ENCODE measurements around the gene SEMA5A.
A peak's percentile ranks its signal among the peaks of the same experiment; 100 is the strongest.

The SEMA5A gene

DNA sequence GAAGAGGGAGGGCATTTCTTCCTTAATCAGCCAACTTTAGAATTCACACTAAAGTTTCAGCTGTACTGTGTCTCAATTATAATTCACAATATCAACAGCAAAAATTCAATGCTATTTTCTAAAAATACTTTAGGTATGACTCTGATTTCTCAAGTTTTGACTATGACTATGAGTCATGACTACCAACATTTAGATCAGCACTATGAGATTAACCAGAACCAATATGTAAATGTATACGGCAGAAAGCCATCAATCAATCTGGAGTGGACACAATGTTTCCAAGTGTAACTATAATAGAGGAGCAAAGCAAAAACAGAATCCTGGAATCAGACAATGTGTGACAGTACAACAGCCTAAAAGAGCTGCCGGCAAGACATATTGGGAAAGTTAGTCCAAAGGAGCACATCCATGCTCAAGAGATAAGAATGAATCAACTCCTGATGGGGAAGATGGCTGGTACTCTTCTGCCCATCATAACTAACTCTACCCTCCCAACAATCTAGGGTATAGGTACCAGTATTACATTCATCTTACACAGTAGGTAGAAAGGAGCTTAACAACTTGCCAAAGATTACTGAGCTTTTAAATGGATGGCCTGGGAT lies 294.4 kb downstream of the SEMA5A start:
- no peak for DNase-seq

DNA sequence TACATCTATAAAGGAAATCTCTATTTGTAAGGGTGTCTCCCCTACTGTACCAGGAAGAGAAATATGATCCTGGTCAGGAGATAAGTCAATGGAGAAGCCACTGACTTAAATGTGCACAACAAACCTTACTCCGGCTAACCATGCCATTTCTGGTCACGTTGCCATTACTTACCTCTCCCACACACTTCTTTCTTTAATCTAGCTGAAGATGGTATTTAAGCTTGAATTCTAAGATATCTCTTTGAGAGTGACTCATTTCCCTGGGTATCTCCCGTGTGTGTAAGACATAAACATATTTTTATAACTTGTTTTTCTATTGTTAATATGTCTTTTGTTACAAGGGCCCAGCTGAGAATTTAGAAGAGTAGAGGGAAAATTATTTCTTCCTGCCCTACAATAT lies 296.6 kb downstream of the SEMA5A start:
- DNase-seq: no peak

DNA sequence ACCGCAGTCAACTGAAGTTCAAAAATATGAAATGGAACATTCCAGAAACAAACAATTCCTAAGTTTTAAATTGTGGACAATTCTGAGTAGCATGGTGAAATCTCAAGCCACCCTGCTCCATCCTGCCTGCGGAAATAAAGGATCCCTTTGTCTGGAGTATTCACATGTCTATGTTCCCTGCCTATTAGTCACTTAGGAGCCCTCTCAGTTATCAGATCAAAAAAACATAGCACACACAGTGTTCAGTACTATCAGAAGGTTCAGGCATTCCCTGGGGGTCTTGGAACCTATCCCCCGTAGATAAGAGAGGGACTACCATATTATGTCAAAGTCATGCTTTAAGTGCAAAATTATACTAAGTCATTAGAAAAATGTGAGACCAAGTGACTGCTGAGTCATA lies 300.8 kb downstream of the SEMA5A start:
- no peak for DNase-seq

DNA sequence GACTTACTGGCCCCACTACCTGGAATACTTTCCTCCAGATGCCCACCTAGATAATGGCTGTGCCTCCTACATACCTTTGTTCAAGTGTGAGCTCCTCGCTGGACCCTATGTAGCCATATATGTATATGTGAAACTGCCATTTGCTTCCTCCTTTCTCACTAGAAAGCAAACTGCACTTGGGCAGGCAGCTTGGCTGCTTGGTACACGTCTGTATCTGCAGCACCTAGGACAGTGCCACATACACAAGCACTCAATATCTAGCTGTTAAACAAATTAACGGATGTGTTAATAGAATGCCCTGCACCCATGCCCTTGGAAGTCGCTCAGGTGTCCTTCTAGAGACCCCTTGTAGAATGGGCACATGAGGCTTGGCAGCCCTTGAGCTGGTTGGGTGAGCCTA lies 301.5 kb downstream of the SEMA5A start:
- DNase-seq: no peak

DNA sequence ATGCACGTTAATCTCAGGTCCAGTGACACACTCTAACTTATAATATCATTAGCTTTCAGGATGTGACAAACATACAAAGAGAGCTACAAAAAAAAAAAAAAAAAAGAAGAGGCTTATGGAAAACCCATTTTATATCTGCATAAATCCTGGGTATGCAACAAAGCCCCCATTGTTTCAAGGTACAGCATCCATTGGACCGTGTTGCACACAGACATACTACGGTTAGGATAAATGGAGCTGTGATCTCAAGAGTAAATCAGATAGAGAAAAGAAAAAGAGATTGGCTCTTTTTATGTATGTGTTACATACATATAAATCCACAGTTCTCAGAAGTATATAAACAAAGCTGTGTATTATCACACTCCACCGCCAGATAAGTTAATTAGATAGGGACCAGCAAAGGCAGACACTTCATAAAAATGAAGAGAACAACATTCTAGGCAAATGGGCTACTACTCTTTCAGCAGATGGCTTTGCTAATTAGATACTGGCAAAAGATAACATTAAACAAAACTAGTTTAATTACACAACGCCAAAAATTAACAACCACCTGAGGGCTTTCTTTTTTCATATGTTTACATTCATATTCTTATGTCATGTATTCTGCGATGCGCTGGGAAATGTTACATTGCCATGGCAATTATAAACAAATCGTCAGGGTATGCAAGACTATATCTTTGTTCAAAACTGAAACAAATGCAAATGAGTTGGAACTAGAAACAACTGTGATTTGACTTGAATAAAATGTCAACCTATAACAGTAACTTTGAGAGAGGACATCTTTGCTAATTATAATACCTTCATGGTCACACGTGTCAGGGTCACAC lies 304.2 kb downstream of the SEMA5A start:
- DNase-seq: no peak

DNA sequence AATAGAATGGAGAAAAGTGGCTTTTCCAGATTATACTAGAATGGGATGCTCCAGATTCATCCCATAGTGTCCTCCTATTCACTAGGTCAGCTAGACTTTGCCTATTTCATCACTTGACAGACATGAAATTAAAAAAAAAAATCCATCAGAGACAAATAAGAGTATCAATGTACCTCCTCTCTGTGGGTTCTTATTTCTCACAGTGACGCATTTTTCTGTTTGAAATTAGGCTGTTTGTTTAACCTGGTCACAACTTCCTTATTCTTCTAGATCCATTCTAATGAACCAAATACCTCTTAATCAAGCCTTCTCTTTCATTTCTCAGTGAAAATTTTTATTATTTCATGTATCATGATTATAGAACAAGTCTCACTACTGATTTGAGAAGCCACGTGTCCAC lies 305.4 kb downstream of the SEMA5A start:
- DNase-seq: no peak

DNA sequence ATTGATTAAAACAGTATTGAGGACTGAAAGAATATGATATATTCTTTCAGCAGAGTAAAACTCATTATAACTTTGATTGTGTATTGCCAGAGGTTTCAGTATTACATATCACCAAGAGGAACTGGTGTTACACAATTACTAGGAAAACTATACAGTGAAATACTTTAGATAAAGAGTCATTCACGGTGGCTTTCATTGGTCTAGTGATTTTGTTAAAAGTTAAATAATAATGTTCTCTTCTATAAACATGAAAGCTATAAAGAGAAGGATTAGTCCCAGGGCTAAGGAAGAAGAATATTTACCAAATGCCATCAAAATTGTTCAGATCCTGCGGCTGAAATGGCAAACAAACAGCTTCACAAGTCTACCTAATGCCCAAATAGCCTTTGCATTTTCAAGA lies 306.2 kb downstream of the SEMA5A start:
- no peak for DNase-seq

DNA sequence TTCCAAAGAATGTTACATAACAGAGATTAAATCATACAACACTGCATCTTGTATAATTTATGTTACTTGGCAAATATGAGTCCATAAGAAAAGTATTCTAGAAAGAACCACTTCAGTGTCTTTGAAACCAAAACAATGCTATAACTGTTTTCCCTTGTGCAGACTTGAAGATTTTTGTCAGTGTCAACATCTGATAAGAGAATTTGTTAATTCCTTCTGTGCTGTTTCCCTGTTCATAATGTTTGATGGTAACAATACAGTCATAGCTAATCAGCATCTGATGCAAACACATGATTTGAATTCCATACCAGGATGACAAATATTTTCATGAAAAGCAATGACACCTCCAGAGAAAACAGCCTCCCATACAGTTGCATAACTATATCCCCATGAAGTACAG lies 306.8 kb downstream of the SEMA5A start:
- DNase-seq: no peak

DNA sequence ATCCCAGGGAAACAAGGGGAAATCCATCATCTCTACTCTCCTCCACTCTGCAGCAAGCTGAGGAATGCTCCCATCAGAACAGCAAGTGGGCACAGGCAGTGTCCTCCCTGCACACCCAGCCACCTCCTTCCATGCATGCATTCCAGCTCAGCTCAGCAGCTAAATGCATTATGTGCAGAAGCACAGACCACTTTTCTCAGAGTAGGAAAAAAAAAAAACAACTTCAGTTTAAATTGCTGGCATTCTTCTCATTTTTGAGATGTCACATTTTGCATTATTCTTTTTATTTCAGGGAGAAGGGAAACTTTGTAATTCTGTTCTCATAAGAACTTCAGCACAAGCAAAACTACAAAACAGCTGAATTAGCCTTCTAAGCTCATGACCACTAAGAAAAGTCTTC lies 312.2 kb downstream of the SEMA5A start:
- DNase-seq: no peak

DNA sequence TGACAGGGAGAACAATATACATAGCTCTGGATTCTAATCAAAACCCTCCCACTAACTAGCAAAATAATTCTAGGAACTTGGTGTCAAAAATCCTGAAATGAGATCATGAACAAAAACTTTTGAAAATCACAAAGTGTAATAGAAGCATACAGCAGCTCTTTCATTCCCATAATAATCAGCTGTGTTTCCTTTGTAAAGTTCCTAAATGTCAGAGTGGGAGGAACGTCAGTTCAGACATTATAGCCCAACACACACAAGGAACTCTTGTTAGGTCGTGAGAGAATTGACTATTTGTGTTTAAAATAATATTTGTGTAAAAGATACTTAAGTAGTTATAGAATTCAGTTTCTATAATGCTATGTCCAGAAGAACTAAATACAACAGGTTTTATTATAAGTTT lies 312.8 kb downstream of the SEMA5A start:
- DNase-seq: no peak

DNA sequence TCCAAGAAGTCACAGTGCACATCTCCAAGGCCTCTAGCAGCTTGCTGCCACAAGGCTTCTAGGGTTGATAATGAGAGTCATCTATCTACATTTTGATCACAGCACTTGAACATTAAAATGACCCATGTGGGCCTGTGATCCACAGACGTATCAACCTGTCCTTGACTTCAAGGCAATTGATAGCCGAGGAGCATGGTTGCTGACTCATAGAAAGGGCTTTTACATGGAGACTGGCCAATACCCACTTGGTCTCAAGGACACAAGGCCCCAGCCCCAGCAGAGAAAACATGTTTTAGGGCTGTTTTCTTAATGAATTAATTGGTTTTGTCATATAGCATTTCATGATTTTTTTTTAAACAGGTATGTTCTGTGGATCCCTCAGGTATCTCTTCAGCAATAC lies 314.0 kb downstream of the SEMA5A start:
- DNase-seq: no peak

DNA sequence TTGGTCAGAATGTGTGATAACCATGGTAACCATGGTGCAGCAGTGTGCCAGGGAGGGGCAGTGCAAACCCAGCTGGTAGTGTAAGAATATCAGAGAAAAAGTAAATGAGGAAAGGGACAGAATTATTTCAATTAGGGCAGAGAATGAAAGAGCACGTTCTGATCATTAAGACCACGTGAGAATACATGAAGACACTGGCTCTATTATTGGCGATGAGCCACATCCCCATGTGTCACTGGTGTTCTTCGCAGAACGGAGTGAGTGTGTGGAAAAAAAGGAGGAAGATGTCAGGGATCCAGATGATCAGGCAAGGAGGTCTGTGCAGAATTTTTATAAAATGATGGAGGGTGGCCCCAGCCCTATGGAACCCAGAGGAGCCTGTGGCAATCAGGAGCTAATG lies 315.5 kb downstream of the SEMA5A start:
- DNase-seq: no peak

DNA sequence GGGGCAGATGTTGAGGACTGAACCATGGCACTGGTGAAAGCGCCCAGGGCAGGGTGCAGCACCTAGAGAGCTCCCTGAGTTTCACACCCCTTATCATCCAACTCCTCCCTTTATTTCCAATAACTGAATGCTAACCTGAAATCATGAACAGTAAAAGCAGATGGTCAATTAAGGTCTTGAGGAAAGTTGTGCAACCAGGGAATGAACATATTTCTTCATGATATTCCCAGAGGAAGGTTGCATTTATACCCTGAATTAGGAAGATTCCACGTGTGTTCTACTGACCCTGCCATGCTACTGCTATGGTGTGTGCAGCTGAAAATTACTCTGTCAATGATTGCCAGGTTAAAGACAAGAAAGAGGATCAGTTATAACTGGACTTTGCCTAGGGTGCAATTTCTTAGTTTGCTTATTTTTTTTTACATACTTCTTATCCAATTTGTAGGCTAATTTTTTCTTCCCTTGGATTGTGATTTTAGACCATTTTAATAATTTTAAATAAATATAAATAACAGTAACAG lies 319.8 kb downstream of the SEMA5A start:
- DNase-seq: no peak

DNA sequence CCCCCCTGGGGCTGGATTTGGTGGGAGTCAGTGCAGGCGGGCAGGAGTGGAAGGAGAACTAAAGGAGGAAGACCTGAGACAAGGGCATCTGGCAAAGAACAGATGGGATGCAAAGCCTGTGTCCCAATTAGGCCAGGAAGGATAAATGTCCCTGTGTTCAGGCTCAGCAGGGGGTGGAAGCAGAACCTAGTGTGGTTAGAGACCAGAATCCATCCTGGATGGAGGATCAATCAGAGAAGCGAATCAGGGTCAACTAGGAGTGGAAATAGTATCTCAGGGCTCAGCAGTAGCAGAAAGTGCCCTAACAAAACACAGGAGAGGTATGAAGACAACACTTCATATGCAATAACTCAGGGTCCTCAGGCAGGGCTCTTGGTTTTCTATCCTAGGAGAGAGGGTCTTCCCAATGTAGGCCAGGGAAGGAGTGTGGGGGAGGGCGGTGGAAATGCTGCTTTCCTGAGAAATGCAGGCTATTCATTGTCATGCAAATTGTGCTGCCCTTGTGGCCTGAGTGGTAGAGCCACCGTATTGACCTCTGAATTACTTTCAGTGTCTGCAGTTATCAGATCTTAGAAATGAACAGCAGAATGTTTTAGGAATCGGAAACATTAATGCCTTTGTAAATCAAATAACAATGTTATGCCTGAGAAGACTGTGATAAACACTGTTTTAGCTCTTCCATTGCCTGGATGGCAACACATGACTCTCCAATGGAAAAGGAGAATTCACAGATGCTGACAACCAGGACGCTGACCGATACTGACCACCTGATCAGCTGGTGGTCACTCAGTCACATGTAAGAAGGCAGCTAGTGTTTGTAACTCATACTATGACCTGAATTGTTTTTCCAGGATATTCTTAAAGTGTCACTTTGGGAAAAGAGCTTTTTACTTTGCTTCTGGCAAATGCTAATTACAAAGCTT lies 323.6 kb downstream of the SEMA5A start:
- DNase-seq: no peak

DNA sequence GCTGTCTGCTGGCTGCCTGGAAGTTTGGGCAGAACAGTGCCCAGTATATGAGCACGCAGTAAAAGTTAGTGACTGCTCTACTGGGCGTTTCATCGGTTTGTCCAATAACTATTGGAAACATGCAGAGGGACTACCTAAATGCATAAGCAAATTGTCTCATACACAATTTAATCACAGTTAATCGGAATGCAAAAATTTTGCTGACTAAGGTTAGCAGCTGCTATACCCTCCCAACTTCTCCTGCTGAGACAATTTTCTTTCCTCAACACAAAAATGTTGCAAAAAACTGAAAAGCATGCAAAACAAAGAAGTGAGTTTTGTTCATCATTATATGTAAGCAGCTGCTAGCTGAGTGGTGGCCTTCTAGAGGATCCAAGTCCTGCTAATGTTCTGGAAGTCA lies 327.5 kb downstream of the SEMA5A start:
- DNase-seq: no peak

DNA sequence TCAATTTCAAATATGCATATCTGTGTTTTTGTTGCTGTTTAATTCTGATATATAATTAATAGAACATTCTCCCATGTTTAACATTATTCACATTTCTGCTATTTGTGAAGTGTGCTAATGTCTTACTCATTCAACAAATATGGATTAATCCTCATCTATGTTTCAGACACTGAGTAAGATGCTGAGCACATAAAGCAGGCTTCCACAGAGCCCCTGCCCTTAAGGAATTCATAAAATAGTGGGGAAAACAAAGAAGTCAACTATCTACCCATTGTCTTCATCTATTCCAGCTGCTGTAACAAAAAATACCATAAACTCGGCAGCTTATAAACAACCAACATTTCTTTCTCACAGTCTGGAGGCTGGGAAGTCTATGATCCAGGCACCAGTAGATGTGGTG lies 333.3 kb downstream of the SEMA5A start:
- DNase-seq: no peak

DNA sequence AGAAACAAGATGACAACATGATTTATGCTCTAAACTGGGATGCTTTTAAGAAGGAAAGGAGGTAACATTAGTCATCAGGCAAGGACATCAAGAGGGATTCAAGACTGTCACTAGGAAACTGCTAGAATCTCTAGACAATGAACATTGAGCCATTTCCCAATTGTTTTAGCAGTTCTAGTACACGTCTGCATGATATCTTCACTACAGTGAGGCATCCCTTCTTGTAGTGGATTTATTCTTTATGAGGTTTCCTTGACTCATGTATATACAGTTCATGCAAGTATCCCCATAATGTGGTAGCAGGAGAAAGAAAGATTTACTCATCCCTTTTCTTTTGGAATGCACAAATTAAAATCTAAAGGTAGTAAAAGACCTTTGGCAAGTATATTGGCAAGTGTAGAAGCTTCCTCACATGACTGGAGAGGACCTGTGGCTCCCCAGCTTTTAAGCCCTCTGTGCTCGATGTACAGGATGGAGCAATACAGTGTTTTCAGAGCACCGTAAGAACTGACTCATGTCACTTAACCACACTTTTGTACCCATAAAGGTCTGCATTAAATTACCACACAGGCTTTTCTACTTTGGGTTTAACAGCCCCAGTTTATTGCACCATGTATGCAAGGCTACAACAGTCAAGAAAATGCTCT lies 335.9 kb downstream of the SEMA5A start:
- no peak for DNase-seq

DNA sequence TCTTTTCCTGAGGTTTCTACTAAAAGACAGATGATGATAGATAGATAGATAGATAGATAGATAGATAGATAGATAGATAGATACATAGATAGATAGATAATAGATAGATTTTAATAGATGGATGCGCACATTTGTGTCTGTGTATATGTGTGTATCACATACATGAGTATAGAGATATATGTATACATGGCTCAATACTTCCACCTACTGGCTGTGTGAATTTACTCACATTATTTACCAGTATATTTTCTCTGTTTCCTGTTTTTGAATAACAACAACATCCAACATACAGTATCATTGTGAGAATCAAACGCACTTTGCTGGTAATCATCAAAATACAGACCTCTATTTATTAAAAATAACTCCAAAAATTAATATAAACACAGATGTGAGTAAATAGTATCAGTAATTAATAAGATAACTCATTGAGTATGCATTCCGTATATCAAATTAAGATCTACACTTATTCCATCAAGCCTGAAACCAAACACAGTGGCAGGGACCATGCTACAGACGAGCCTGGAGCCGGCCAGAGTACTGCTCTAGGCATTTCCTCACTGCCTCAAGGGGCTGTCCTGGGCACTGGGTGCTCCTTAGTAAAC lies 338.0 kb downstream of the SEMA5A start:
- DNase-seq: peak; percentile 32 to 41

DNA sequence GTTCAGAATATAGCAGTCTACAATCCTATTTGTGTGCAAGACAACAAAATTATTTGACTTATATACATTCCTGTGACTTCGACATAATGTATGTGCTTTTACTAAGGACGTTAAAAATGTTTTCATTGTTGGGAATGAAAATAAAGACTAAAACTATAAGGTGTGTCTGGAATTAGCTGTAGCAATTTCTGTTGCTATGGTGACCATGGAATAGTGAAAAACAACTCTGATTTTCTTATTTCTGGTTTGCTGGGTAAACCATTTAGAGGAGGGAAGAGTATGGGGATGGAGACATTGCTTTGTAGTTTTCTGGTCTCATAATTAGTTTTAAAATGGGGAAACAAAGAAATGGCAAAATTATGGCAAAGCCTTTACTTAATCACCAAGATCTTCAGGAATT lies 343.2 kb downstream of the SEMA5A start:
- DNase-seq: no peak

DNA sequence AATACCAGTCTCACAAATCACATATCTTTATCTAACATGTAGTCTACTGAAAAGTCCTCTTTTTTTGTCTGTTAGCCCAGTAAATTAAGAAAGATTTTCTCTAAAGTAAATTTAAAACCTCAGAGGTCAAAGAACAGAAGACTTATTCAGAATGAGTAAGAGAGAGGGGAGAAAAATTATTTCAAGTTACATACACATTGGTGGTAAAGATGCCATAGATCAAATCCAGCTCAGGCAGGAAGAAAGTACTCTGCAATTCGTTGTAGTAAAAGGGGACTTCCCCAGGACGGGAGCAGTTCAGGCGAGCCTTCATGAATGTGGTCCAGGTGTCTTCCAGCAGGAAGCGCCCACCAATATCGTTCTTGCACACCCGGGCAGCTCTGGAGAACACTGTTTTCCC lies 344.1 kb downstream of the SEMA5A start:
- no peak for DNase-seq

DNA sequence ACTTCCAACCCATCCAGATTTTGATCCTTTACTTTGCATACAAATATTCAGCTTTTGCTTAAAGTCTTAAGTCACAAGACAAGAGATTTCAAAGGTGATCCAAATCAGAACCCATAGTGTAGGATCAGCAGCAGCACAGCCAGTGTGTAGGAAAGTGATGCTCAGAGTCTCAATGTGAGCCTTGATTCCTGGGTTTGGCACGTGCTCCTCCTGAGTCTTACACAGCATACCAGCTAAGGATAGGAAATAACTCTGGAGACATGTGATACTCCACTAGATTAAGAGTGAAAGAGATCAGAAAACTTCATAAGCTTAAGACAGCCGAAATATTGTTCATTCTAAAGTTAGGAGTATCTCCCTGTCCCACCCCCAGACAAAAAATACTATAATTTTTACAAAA lies 344.9 kb downstream of the SEMA5A start:
- DNase-seq: no peak

DNA sequence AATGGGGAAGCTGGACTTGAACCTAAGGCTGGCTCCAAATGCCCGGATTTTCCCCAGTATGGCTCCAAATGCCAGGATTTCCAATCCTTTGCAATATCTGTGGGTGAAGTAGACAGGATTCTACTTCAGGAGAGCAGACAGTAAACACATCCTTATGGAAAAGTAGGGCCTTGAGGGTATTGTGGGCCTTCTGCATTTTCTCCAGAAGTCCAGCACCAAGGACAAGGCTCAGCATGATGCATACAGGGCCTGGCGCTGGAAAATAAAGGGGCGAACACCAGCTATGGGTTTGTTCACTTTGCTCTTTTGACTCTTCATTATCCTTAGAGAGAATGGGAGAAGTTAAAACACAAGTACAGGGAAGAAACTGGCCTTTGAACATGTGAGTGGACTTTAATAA lies 347.5 kb downstream of the SEMA5A start:
- DNase-seq: no peak

DNA sequence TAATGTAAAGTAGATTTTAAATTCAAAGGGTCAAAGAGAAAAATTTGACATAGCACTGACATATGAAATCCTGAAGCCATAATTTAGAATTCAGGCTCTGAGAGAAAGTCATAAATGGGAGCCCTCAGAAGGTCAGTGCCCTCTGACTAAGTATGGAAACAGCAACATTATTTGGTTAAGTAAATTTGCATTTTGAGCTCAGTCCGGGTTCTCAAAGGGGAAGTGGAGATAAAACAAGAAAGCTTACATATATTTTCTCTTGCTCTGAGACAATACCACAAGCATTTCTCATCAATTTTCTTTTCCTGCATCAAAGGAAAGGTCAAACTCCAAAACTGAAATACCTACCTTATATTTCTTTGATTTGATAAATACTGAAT lies 348.0 kb downstream of the SEMA5A start:
- DNase-seq: no peak

All from AML-193 (cell line).